Fibroblast of skin of back (primary cell): ENCODE data around the gene HK3.
A peak's percentile ranks its signal among the peaks of the same experiment; 100 is the strongest.

Source experiments
- DNase-seq: peaks from one replicate; pipeline ENCODE4 v3.0.0-alpha.2; 2013

The HK3 gene

DNA sequence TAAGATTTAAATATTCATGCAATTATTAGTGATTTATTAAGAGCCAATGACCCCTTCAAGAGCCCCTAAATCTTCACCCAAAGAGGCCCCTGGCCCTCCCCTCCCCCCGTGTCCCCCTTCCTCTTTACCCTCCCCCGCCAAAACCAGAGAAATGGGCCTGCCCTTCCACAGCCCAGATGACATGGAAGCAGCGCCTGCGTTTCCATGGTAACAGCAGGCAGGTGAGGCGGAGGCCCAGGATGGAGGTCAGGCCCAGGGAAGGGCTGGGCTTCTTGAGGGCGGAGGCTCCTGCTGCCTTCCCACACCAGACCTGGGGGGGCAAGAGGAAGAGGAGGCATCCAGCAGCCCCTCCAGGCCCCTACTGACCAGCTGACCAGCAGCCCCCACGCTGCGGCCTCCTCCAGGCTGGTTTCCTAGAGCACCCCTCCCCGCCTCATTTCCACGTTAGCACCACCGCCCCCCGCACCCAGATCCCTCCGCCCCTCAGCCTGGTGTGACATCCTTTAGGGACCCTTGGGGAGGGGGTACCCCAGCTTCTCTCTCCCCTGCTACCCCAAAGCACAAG, 51.3 kb downstream of the HK3 start:
- DNase-seq: no peak

DNA sequence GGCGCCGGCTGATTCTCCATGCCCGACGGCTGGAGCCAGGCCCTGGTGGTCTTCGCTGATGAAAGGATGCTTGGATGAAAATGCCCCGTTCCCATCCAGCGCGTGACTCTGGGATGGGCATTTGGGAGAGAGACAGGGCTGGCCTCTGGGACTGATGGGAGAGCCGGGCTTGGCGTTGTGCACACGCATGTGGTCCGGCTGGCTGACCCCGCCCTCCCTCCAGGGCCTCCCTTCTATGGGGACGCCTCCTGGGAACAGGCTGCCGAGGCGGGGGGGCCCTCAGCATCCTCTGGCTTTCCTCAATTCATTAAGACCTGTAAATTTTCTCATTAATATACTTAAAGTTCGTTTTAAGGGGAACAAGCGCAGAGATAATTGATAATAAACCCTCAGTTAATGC, 52.0 kb downstream of the HK3 start:
- no peak for DNase-seq

DNA sequence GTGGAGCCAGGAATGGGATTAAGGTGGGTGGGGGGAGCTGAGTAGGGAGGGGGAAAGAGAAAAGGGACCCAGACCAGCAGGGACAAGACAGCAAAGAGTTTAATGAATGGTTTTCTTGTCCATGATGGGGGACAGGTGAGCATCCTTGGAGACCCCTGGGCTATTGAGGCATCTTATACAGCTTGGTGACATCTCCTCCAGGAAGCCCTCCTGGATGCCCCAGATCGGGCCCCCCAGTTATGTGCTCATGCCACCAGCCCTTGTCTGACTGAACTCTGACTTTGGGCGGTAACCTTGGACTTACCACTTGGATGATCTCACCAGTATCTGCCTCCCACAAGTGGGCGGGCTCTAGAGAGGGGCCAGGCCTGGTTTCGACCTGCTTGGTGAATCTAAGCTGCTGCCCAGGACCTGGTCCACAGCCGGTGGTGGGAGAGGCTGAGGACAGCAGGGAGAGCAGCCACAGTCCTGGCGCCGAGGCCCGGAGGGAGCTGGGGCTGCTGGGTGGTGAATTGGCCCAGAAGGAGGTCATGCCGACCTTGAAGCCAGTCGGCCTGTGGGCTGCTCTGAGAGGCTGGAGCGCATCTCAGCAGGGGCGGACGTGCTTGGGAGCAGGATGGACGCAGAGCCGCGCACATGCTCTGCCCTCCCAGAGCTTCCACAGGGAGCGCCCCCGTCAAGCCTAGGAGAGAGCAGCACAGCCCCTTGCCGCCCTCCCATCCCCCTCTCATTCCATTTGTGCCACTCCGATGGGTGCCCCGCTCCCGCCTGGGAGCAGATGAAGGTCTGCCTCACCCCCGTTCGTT, 52.6 kb downstream of the HK3 start:
- DNase-seq: no peak

DNA sequence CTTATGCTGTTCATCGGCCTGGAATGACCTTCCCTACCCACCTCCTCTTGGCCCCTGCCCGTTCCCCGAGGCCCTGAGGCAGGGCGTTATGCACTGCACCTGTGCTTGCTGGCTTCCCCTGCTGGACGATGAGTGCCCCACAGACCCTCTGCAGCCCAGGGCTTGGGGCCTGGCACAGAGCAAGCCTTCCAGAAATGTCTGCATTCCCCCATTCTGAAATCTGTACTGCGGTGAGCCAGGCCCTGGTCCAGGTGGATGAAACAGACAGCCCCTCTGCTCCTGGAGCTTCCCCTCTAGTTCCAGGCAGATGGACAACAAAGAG, 53.8 kb downstream of the HK3 start:
- no peak for DNase-seq

DNA sequence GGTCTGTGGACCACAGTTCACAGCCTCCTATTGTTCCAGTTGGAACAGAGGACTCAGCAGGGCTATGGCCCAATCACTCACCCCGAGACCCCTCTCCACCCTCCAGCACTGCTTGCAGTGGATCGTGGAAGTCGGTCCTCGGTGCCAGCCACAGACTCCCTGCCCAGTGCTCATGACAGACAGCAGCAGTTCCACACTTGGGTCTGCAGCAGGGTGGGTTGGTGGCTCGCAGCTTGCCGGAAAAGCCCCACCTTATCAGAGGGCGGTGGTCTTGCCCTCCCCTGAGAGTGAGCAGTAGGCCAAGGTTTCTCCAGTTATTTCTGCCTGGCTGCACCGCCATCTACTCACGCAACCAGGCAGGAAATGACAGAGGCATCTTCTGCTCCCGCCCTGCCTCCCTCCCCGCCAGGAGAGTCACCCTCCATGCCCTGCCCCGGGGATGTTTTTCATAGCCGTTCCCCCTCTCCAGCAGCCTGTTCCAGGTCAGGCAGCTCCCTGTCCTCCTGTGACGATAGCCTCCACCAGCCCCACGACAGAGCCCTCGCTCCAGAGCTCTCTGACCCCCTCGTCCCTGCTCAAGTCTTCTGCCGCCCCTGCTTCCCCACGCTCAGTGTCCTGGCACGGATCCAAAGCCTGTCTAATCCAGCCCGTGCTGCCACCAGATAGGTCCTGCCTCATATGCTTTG, 54.3 kb downstream of the HK3 start:
- peak; percentile 8 for DNase-seq

DNA sequence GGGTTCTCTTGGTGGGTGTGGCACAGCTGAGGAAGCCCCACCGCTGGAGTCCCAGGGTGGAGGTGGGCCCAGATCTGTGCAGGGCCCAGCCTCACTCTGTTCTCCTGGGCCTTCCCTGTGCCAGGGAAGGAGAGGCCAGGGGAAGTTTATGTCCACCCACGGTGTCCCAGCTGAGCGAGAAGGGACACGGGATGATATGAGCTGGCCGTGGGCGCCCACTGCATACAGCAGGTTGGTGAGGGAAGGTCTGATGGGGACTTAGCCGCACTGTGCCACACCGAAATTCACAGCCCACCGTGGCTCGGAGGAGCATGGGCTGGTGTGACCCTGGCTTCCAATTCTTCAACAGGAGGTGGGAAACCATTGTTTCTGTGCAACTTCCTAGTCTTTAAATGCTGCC, 54.9 kb downstream of the HK3 start:
- DNase-seq: no peak

DNA sequence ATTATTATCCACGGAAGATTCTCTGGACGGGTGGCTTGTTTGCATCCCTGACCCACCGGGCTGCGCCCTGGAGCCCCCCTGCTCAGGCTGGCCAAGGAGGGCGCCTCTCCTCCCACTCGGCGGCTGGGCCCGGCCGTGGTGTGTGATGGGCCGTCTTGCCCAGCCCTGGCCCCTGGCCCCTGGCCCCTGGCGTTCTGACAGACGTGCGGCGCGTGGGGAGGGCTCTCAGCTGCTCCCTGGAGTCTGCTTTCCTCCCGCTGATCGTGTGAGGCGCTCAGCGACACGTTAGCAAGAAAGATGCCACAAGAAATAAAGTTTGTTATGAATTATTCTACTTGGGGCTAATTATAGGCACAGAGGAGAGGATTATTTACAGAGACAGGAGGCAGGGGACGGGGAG, 55.5 kb downstream of the HK3 start:
- DNase-seq: no peak

DNA sequence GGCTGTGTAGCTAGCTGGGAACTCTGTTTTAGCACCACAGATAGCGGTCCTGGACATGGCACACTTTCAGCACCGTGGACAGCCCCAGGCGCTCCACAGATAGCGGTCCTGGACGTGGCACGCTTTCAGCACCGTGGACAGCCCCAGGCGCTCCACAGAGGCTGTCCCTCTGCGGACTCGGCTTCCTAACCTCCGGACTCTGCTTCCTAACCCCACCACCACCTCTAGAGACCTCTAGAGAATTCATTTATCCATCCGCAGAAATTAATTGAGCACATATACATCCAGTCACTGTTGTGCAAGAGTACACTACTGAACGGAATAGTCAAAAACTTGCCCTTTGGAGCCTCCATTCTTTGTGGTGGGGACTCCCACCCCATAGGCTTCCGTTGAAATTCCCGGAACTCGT, 61.4 kb downstream of the HK3 start:
- DNase-seq: peak; percentile 85

DNA sequence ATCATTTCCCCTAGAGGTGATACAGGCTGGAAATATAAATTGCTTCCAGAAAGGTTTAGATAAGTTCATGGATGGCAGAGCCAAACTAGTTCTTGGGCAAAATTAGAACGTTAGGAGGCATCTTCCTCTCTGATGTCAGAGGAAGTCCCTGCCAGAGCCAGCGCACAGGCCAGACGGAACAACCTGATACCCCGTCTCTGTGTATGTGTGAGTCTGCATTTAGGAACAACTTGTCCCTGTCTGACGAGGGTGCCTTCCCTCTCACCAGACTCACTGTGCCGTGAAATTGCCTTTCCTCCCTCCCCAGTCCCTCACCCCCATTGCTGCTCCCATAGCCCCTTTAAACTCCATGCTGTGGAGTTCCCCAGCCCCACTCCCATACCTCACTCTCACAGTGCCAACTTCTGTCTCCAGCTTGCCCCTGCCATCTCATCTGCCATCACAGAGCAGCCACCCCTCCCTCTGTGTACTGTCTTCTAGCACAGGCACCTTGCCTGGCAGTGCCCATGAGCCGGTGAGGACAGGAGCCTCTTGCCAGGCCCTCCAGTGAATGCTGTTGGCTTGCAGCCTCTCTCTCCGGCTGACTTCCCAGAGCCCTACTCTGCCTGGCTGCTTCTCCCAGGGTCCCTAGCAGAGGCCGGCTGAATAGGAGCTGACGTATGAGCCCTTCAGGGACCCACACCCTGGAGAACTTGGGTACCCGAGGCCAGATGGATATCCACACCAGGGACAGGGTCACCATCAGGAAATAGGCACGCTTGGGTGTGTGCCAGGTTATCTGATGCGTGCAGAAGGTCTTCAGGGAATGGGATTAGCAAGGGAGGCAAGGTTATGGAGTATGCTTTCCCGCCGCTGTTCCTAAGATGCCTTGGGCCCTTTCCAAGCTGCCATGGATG, 62.1 kb downstream of the HK3 start:
- no peak for DNase-seq

DNA sequence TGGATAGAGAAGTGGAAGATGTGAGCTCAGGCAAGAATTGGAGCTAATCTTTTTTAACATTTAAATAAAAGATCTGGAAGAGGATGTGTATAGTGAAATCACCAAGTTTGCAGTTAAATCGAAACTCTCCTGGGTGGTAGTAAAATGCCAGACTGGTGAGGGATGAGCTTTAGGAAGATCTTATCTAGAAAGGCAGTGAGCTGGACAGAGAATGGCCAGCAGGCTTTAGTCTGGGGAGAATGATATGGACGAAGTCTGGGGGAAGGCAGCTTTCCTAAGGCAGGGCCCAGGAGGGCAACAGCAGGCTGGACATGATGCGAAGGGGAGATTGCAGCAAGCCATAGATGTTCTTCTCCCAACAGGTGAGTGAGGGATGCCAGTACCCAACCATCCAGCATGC, 63.2 kb downstream of the HK3 start:
- no peak for DNase-seq

DNA sequence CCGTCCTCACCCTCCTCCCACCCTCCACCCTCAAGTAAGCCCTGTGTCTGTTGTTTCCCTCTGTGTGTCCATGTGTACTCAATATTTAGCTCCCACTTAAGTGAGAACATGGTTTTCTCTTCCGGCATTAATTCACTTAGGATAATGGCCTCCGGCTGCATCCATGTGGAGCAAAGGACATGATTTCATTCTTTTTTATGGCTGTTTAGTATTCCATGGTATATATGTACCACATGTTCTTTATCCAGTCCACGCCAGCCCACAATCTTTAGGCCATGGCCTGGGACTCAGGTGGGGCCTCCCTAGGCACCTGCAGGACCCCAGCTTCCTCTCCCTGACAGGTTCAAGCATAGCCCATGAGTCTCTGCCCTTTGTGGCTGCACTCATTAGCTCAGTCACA, 65.9 kb downstream of the HK3 start:
- no peak for DNase-seq

DNA sequence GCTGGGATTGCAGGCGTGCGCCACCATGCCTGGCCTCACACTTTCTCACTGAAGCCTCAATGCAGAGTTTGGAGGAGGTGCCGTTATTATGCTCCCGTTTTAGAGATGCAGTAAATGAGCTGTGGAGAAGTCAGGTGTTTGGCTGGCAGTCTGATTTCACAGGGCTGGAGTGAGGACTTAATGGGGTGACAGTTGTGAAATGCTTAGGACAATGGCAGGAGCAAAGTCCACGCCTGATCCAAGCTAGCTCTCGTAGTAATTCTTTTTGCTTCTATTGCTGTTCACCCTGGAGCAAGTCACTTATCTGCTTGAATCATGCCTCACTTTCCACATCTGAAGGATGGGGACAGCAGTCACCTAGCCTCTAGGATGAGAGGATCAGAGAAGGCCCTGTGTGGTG, 67.0 kb downstream of the HK3 start:
- DNase-seq: no peak

DNA sequence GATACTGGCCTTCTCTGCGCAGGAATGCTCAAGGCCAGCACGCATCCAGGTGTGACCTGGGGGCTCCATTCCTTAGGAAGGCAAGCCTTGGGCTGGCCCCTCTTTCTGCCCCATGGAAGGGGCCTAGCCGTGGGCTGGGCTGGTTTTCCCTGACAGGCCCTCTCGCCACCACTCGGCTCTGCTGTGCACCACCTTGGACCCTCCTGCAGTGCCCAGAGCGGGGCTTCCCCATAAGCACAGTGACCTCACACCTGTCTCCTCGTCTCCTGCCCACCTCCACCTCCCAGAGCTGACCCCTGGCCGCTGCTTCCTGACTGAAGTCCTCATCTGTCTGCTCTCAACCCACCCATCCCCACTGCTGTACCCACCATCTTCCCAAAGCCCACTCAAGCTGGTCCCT, 67.7 kb downstream of the HK3 start:
- no peak for DNase-seq

DNA sequence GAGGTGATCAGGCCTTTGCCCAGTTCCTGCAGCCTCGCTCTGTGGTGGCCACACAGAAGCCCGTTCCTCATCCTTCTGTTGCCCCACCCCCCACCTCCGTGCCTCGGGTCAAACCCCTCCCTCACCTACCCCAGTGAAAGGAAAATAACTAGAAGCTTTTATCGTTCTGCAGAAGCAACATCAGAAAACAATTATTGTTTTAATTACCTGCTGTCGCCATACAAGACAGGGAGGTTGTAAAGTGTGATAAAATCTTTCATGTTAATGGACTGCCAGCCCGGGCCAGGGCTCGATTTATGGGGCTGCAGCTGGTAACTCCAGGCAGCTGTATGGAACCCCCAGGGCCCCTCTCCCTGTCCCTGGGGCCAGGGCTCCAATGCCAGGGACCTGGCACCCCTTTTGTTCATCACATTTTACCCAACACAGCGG, 68.1 kb downstream of the HK3 start:
- no peak for DNase-seq
